ENCODE data around the gene C3orf80. TPM values are rescaled to one million over a fixed set of nuclear protein-coding genes. Genes with fewer than 3 reads are reported as not detected.
"Not testable (repeated sequence)": the region's sequence is repeated elsewhere in the genome, so short reads cannot be mapped to it uniquely, and the experiment has no call there.

Gene C3orf80
- total RNA-seq, 2 donors from 2014 or later = 0.24 TPM; not detected in 1

- H3K36me3 Mint-ChIP-seq (ENCODE audit: low read depth) = no peaks in the 10 kb centered on the region
- no peaks in the 10 kb centered on the region for H3K27me3 Mint-ChIP-seq
- ATAC-seq (replicated peaks) = no peak
- H3K27ac Mint-ChIP-seq = no peak overlapping the region
- no peaks in the 10 kb centered on the region for H3K4me1 Mint-ChIP-seq
- no peaks in the 10 kb centered on the region for H3K9me3 Mint-ChIP-seq
- H3K4me3 Mint-ChIP-seq = no peak overlapping the region
Observed at GRCh38 chr3:160196511-160197104, 28.6 kb upstream of the C3orf80 start.

- no peaks in the 10 kb centered on the region for H3K27me3 Mint-ChIP-seq
- H3K4me1 Mint-ChIP-seq = no peaks in the 10 kb centered on the region
- ATAC-seq (replicated peaks) = no peak
- H3K9me3 Mint-ChIP-seq = no peaks in the 10 kb centered on the region
- H3K27ac Mint-ChIP-seq = no peak overlapping the region
- no peak overlapping the region for H3K4me3 Mint-ChIP-seq
- H3K36me3 Mint-ChIP-seq (ENCODE audit: low read depth) = no peaks in the 10 kb centered on the region
Observed at GRCh38 chr3:160199108-160199507, 26.1 kb upstream of the C3orf80 start.

DNA sequence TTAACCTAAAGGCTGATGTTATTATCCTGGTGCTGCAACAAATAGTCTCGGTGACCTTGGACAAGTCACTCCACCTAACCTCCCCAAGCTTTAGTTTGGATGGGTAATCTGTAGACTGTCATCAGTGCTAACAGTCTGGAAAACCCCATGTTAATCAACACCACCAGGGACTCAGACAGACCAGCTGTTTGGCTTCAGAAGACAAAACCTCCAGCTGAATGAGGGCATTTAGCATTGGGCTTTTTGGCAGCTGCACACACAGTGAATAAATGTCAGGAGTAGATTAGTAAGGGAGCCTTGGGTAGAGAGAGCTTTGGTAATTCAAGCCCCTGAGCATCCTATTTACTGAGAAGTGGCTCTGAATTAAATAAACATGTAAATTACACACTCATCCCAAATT lies 24.9 kb upstream of the C3orf80 start:
- Mint-ChIP-seq H3K4me1 (no peaks in the 10 kb centered on the region), H3K27me3 (no peaks in the 10 kb centered on the region), H3K36me3 (ENCODE audit: low read depth) (no peaks in the 10 kb centered on the region), H3K27ac (no peak overlapping the region), H3K9me3 (no peaks in the 10 kb centered on the region), H3K4me3 (no peak overlapping the region)
- ATAC-seq (replicated peaks) = no peak

GRCh38 chr3:160204396-160205011 lies 20.7 kb upstream of the C3orf80 start:
- not testable (repeated sequence) for H3K36me3 Mint-ChIP-seq (ENCODE audit: low read depth); H3K9me3 Mint-ChIP-seq; H3K27ac Mint-ChIP-seq; H3K4me1 Mint-ChIP-seq; H3K4me3 Mint-ChIP-seq; H3K27me3 Mint-ChIP-seq; ATAC-seq (replicated peaks)

DNA sequence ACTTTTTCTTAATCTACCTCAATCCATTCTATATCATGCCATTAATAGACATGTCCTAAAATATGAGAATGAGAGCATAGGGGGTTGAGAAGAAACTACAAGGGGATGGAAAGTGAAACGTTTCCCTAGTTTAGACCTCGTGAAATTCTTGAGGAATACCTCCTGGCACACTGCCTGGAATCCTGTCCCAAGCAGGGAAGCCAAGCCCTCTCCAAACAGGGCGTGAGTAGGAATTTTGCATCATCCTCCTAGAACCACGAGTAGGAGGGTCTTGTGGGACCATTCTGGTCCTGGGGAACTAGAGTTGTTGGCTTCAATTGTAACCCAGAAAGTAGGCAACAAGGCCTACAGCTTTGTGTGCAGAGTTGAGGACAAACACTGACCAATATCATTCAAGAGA lies 19.6 kb upstream of the C3orf80 start:
- no peak overlapping the region for H3K4me3 Mint-ChIP-seq
- H3K9me3 Mint-ChIP-seq = no peaks in the 10 kb centered on the region
- H3K27ac Mint-ChIP-seq = no peak overlapping the region
- H3K27me3 Mint-ChIP-seq = no peaks in the 10 kb centered on the region
- ATAC-seq (replicated peaks) = no peak
- H3K36me3 Mint-ChIP-seq (ENCODE audit: low read depth) = no peaks in the 10 kb centered on the region
- no peaks in the 10 kb centered on the region for H3K4me1 Mint-ChIP-seq

- H3K4me1 Mint-ChIP-seq = no peaks in the 10 kb centered on the region
- H3K4me3 Mint-ChIP-seq = no peak overlapping the region
- ATAC-seq (replicated peaks) = no peak
- no peak overlapping the region for H3K27ac Mint-ChIP-seq
- peaks cover 15% of the 10 kb centered on the region for H3K27me3 Mint-ChIP-seq
- H3K36me3 Mint-ChIP-seq (ENCODE audit: low read depth) = no peaks in the 10 kb centered on the region
- no peaks in the 10 kb centered on the region for H3K9me3 Mint-ChIP-seq
Observed at GRCh38 chr3:160210341-160210740, 14.9 kb upstream of the C3orf80 start.

DNA sequence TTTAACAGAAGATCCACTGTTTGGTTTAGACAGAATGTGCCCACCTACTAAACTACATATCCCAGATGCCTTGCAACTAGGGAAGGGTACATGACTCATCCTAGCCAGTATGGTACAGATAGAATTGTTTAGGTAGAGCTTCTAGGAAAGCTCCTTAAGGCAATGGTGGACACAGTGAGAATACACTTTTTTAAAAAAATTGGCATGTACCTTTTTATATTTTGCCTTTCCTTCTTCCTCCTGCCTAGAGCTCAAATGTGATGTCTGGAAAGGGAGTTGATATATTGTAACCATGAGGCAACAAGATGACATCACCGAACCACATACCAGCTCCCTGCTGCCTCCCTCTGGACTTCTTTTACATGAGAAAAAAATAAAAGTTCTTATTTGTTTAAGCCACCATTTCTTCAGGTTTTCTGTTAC lies 14.4 kb upstream of the C3orf80 start:
- Mint-ChIP-seq H3K36me3 (ENCODE audit: low read depth) (no peaks in the 10 kb centered on the region), H3K9me3 (no peaks in the 10 kb centered on the region)
- ATAC-seq (replicated peaks) = no peak

DNA sequence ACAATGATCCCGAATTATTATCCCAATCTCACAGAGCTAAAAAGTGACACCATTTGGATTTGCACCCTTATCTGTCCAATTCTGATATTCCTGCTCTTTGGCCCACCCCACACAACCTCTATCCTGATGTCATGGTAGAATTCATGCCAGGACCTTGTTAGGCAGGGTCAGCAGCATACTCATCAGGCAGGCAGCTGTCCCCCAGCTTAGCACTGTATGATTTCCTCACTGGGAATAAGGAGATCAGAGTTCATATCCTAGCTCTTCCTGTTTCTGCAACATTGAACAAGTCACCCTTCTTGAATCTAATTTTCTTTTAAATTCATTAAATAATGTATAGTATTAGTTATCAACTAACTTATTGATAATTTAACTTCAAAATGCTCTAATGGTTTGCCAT lies 12.0 kb upstream of the C3orf80 start:
- no peak for ATAC-seq (replicated peaks)
- H3K9me3 Mint-ChIP-seq = no peaks in the 10 kb centered on the region
- no peaks in the 10 kb centered on the region for H3K4me1 Mint-ChIP-seq
- peaks cover 25% of the 10 kb centered on the region for H3K27me3 Mint-ChIP-seq
- H3K27ac Mint-ChIP-seq = no peak overlapping the region
- H3K4me3 Mint-ChIP-seq = no peak overlapping the region
- no peaks in the 10 kb centered on the region for H3K36me3 Mint-ChIP-seq (ENCODE audit: low read depth)

More for the DNA sequence above, 14.4 kb upstream of the C3orf80 start:
- Mint-ChIP-seq H3K27ac (no peak overlapping the region), H3K27me3 (peaks cover 15% of the 10 kb centered on the region), H3K4me3 (no peak overlapping the region), H3K4me1 (no peaks in the 10 kb centered on the region)

- H3K4me3 Mint-ChIP-seq = no peak overlapping the region
- no peaks in the 10 kb centered on the region for H3K4me1 Mint-ChIP-seq
- H3K27me3 Mint-ChIP-seq = peaks cover 46% of the 10 kb centered on the region
- no peak for ATAC-seq (replicated peaks)
- no peaks in the 10 kb centered on the region for H3K36me3 Mint-ChIP-seq (ENCODE audit: low read depth)
- H3K27ac Mint-ChIP-seq = no peak overlapping the region
- H3K9me3 Mint-ChIP-seq = no peaks in the 10 kb centered on the region
Observed at GRCh38 chr3:160217675-160218074, 7.5 kb upstream of the C3orf80 start.

GRCh38 chr3:160218136-160218535 lies 7.1 kb upstream of the C3orf80 start:
- H3K27ac Mint-ChIP-seq = no peak overlapping the region
- H3K4me1 Mint-ChIP-seq = no peaks in the 10 kb centered on the region
- ATAC-seq (replicated peaks) = no peak
- peaks cover 48% of the 10 kb centered on the region for H3K27me3 Mint-ChIP-seq
- no peaks in the 10 kb centered on the region for H3K9me3 Mint-ChIP-seq
- no peaks in the 10 kb centered on the region for H3K36me3 Mint-ChIP-seq (ENCODE audit: low read depth)
- H3K4me3 Mint-ChIP-seq = no peak overlapping the region

- Mint-ChIP-seq H3K36me3 (ENCODE audit: low read depth) (no peaks in the 10 kb centered on the region), H3K27me3 (peaks cover 54% of the 10 kb centered on the region), H3K4me1 (no peaks in the 10 kb centered on the region), H3K9me3 (no peaks in the 10 kb centered on the region), H3K27ac (no peak overlapping the region), H3K4me3 (no peak overlapping the region)
- ATAC-seq (replicated peaks) = no peak
Observed at GRCh38 chr3:160220038-160220437, 5.2 kb upstream of the C3orf80 start.

DNA sequence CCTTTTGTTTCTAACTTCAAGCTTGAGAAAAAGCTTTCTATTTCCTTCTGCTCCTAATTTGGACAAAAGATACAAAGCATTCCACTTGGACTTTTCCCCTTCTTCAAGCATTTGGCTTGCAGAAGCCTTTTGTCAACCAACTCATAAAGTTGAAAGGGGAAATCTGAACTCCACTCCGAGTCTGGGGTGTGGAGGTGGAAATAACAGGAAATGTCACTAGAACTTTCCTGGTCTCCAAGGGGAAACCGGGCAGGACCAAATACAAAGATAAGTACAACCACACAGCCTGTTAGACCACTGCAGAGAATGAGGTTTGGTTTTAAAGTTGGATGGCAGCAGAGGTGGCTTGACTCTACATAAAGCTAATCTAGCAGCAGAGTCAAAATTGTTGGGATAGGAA lies 4.2 kb upstream of the C3orf80 start:
- Mint-ChIP-seq H3K4me3 (no peak overlapping the region), H3K4me1 (no peaks in the 10 kb centered on the region), H3K27ac (no peak overlapping the region), H3K27me3 (peaks cover 53% of the 10 kb centered on the region), H3K9me3 (no peaks in the 10 kb centered on the region), H3K36me3 (ENCODE audit: low read depth) (no peaks in the 10 kb centered on the region)
- ATAC-seq (replicated peaks) = no peak

GRCh38 chr3:160224256-160224655 lies 966 bp upstream of the C3orf80 start:
- Mint-ChIP-seq H3K4me1 (no peaks in the 10 kb centered on the region), H3K4me3 (peak overlapping the region; percentile 68), H3K36me3 (ENCODE audit: low read depth) (no peaks in the 10 kb centered on the region), H3K9me3 (no peaks in the 10 kb centered on the region), H3K27ac (no peak overlapping the region), H3K27me3 (peaks cover 43% of the 10 kb centered on the region)
- ATAC-seq (replicated peaks) = no peak

GRCh38 chr3:160224811-160225175 lies 429 bp upstream of the C3orf80 start:
- peak overlapping the region; percentile 68 for H3K4me3 Mint-ChIP-seq
- ATAC-seq (replicated peaks) = no peak

GRCh38 chr3:160226026-160226907 lies 1.0 kb downstream of the C3orf80 start:
- peak; percentile 3 for ATAC-seq (replicated peaks)
- Mint-ChIP-seq H3K9me3 (no peaks in the 10 kb centered on the region), H3K27ac (no peak overlapping the region), H3K27me3 (peaks cover 42% of the 10 kb centered on the region), H3K36me3 (ENCODE audit: low read depth) (no peaks in the 10 kb centered on the region), H3K4me1 (no peaks in the 10 kb centered on the region), H3K4me3 (peak overlapping the region; percentile 73)

More at GRCh38 chr3:160224811-160225175, 429 bp upstream of the C3orf80 start:
- peaks cover 40% of the 10 kb centered on the region for H3K27me3 Mint-ChIP-seq
- H3K4me1 Mint-ChIP-seq = no peaks in the 10 kb centered on the region
- H3K27ac Mint-ChIP-seq = no peak overlapping the region
- no peaks in the 10 kb centered on the region for H3K9me3 Mint-ChIP-seq
- no peaks in the 10 kb centered on the region for H3K36me3 Mint-ChIP-seq (ENCODE audit: low read depth)
